Vagina (tissue), 2 donors: Measurements from ENCODE around the gene CDH18.

Experiments
- POLR2AphosphoS5 ChIP-seq, 2 donors: sonication (generic); formaldehyde crosslinking; IDR thresholded peaks; one replicate each; pipeline ENCODE4 v1.9.0; 2017; ENCODE audit warnings: antibody characterized with exemption in 2 of 2, mild to moderate bottlenecking in 2 of 2, low read depth in 1 of 2; ENCODE audit not compliant: insufficient read depth in 1 of 2
- TF ChIP-seq, protein P1 (sequence below), 3 experiments: fragments of 450-650 bp in 2 of 3; fragments of 200-600 bp in 1 of 3; sonication (generic) in 1 of 3; IDR thresholded peaks; one replicate each; pipeline ENCODE4 v1.5.1; 2017 to 2019; ENCODE audit warnings: antibody characterized with exemption in 3 of 3, mild to moderate bottlenecking in 2 of 3, moderate library complexity in 2 of 3

DNA sequence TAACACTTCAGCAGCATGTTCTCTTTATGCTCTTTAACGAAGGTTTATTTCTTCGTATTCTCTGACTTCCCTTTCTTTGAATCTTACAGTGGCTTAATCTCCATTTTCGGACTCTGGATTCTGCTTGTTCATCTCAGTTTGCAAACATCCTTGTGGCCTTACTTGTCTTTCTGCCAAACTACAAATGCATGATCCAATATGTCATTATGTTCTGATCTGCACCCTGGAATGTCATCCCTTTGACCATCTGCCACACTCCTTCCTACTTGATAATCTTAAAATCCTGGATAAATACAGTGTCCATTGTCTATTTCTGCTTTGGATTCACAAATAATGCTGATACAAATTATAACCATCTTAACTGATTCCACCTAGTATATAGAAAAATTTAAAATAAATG lies 499.2 kb downstream of the CDH18 start:
- TF ChIP-seq, protein P1, sequence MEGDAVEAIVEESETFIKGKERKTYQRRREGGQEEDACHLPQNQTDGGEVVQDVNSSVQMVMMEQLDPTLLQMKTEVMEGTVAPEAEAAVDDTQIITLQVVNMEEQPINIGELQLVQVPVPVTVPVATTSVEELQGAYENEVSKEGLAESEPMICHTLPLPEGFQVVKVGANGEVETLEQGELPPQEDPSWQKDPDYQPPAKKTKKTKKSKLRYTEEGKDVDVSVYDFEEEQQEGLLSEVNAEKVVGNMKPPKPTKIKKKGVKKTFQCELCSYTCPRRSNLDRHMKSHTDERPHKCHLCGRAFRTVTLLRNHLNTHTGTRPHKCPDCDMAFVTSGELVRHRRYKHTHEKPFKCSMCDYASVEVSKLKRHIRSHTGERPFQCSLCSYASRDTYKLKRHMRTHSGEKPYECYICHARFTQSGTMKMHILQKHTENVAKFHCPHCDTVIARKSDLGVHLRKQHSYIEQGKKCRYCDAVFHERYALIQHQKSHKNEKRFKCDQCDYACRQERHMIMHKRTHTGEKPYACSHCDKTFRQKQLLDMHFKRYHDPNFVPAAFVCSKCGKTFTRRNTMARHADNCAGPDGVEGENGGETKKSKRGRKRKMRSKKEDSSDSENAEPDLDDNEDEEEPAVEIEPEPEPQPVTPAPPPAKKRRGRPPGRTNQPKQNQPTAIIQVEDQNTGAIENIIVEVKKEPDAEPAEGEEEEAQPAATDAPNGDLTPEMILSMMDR (IDR thresholded peaks at IDR 0.05) = no peak
- no peak for TF ChIP-seq POLR2AphosphoS5 (IDR thresholded peaks at IDR 0.05; ENCODE audit: insufficient read depth in 1 of 2, low read depth in 1 of 2)
